A549 (cell line): ENCODE measurements around the gene FASTK. TPM values are rescaled to one million over a fixed set of nuclear protein-coding genes. Genes with fewer than 3 reads are reported as not detected.

Experiments used
- ATAC-seq, 2 experiments: fragments of 200-7000 bp in 1 of 2; fragments of >200 bp in 1 of 2; cut with Nextera tagmentation in 1 of 2; cut with Tn5 transposase in 1 of 2; 3 replicates each; pipeline versions ENCODE4 v1.8.0 to v1.9.1; 2018 to 2020; ENCODE audit warnings: mild to moderate bottlenecking in 1 of 2, moderate library complexity in 1 of 2
- CTCF ChIA-PET: fragments of 300-600 bp; sonication (Branson Sonifier 250); formaldehyde crosslinking; extraction: SDS; loops from one replicate; lab custom pipeline; 2021; ENCODE audit warnings: antibody characterized with exemption, inconsistent platforms; lab: Yijun Ruan, JAX
- POLR2A ChIA-PET: fragments of 350-600 bp; formaldehyde crosslinking; extraction: SDS; loops from one replicate; lab custom pipeline; 2021; ENCODE audit warnings: antibody characterized with exemption, inconsistent platforms; lab: Yijun Ruan, JAX
- DNase-seq, 2 experiments: peaks; one replicate each; pipeline versions ENCODE4 v3.0.0 to v3.0.0-alpha.2; 2011 to 2016; ENCODE audit warnings: low read depth in 1 of 2, low spot score in 1 of 2
- FAIRE-seq: peaks from 2 replicates; lab custom pipeline; 2011; peaks lifted over from hg19 to GRCh38; lab: Jason Lieb, UNC
- H3K27ac ChIP-seq, 2 experiments: fragments of >200 bp; sonication (Bioruptor Twin); formaldehyde crosslinking; 3 replicates each; pipeline ENCODE4 v1.5.1; 2016 to 2017
- H3K4me1 ChIP-seq: fragments of >200 bp; sonication (Bioruptor Twin); formaldehyde crosslinking; 3 replicates; pipeline ENCODE4 v1.6.1; 2016
- H3K4me2 ChIP-seq: fragments of >200 bp; sonication (Bioruptor Twin); formaldehyde crosslinking; 3 replicates; pipeline ENCODE4 v1.6.1; 2016
- H3K4me3 ChIP-seq: fragments of >200 bp; sonication (Bioruptor Twin); formaldehyde crosslinking; 3 replicates; pipeline ENCODE4 v1.5.1; 2016
- H3K9me3 ChIP-seq: fragments of >200 bp; sonication (Bioruptor Twin); formaldehyde crosslinking; 3 replicates; pipeline ENCODE4 v1.6.1; 2016
- ATOH8 ChIP-seq: fragments of 250-450 bp; sonication (Bioruptor Pico); IDR thresholded peaks from 2 replicates; pipeline ENCODE4 v1.5.0; 2020; ENCODE audit warnings: low read depth, mild to moderate bottlenecking, moderate library complexity
- CTCF ChIP-seq: fragments of >200 bp; sonication (Bioruptor Twin); formaldehyde crosslinking; IDR thresholded peaks from 3 replicates; pipeline ENCODE4 v1.5.1; 2016
- E2F6 ChIP-seq: IDR thresholded peaks from 2 replicates; pipeline ENCODE4 v1.6.1; 2012; ENCODE audit warnings: low read depth, borderline replicate concordance
- FOXS1 ChIP-seq: fragments of 250-450 bp; sonication (Bioruptor Pico); IDR thresholded peaks from 2 replicates; pipeline ENCODE4 v1.5.0; 2020; ENCODE audit warnings: mild to moderate bottlenecking, moderate library complexity
- HDAC2 ChIP-seq: fragments of 200-600 bp; sonication (generic); IDR thresholded peaks from 2 replicates; pipeline ENCODE4 v1.6.1; 2016
- HMGXB4 ChIP-seq: fragments of 250-450 bp; sonication (Bioruptor Pico); IDR thresholded peaks from 2 replicates; pipeline ENCODE4 v1.5.0; 2021; ENCODE audit warnings: mild to moderate bottlenecking, moderate library complexity, borderline replicate concordance
- HOXB5 ChIP-seq: fragments of 250-450 bp; sonication (Bioruptor Pico); IDR thresholded peaks from 2 replicates; pipeline ENCODE4 v1.5.0; 2020; ENCODE audit warnings: mild to moderate bottlenecking, moderate library complexity
- JUN ChIP-seq, 2 experiments: fragments of >200 bp; sonication (Bioruptor Twin); formaldehyde crosslinking; IDR thresholded peaks; 2 replicates in 1 of 2; 3 replicates in 1 of 2; pipeline ENCODE4 v1.6.1; 2016 to 2017
- KDM5A ChIP-seq: fragments of 200-600 bp; sonication (generic); IDR thresholded peaks from 2 replicates; pipeline ENCODE4 v1.6.1; 2016; ENCODE audit warnings: antibody characterized with exemption, mild to moderate bottlenecking
- NPAS2 ChIP-seq: fragments of 250-450 bp; sonication (Bioruptor Pico); IDR thresholded peaks from 2 replicates; pipeline ENCODE4 v1.8.0; 2022; ENCODE audit warnings: mild to moderate bottlenecking, moderate library complexity, borderline replicate concordance
- NR3C1 ChIP-seq: fragments of >200 bp; sonication (Bioruptor Twin); formaldehyde crosslinking; IDR thresholded peaks from 3 replicates; pipeline ENCODE4 v1.6.1; 2017
- PHF8 ChIP-seq: fragments of 200-600 bp; sonication (generic); IDR thresholded peaks from 2 replicates; pipeline ENCODE4 v1.6.1; 2016; ENCODE audit warnings: low read depth, mild to moderate bottlenecking, antibody characterized with exemption, moderate library complexity, borderline replicate concordance
- POLR2AphosphoS2 ChIP-seq: conservative IDR thresholded peaks from 2 replicates; pipeline ENCODE4 v1.6.1; 2012; ENCODE audit warnings: low read length, improper control_type of control experiment, inconsistent platforms
- RAD21 ChIP-seq, 2 experiments: fragments of >200 bp in 1 of 2; sonication (Bioruptor Twin) in 1 of 2; formaldehyde crosslinking in 1 of 2; IDR thresholded peaks in 1 of 2; conservative IDR thresholded peaks in 1 of 2; 2 replicates in 1 of 2; 3 replicates in 1 of 2; pipeline ENCODE4 v1.6.1; 2012 to 2018; ENCODE audit warnings: inconsistent platforms in 1 of 2
- RCOR1 ChIP-seq: fragments of 150-350 bp; IDR thresholded peaks from 2 replicates; pipeline ENCODE4 v1.6.1; 2014; ENCODE audit warnings: antibody characterized with exemption, low read length, low read depth
- SREBF2 ChIP-seq: fragments of 450-650 bp; IDR thresholded peaks from 2 replicates; pipeline ENCODE4 v1.6.1; 2014; ENCODE audit warnings: mild to moderate bottlenecking, moderate library complexity
- WGBS: methylation state at CpG from one replicate; pipeline ENCODE4 v1.1.6; 2017; ENCODE audit errors: missing lambda C conversion rate; 5-methylcytosine and 5-hydroxymethylcytosine counted together
- polyA plus RNA-seq, 4 experiments: library from polyadenylated mRNA; depleted of rRNA in 3 of 4; stranded (reverse); fragments of >200 nt; fragmentation: RNase III in 1 of 4; extraction: RNeasy Plus Mini Kit Qiagen cat#74134 plus additional on column Dnase treatment in 1 of 4; gene quantifications; 2 replicates in 3 of 4; 3 replicates in 1 of 4; pipeline ENCODE4 v1.2.3, GENCODE V29; 2011 to 2017

FASTK gene
- polyA plus RNA-seq, 2 of the 4 experiments (the other 2 are of a cell fraction), result 38.5 to 72.4 TPM

GRCh38 chr7:151091988-151092387, 11.4 kb upstream of the FASTK start (continued):
- TF ChIP-seq CTCF (no peak), E2F6 (no peak), HMGXB4 (CRISPR knock-in tag) (no peak), HOXB5 (no peak), SREBF2 (no peak)

- no peak overlapping the region for H3K4me2 ChIP-seq
- 54% methylated on average over 6 of the region's 6 CpGs for WGBS
- POLR2A ChIA-PET, result no interaction called here
- DNase-seq (peak; percentile 56 to 69), ATAC-seq (peak in 1 of 2 experiments; percentile 59; a peak in 3 of 6 replicates), FAIRE-seq (no peak)
- TF ChIP-seq NR3C1, result no peak
- no peak for TF ChIP-seq SREBF2
- no peak for TF ChIP-seq E2F6
- TF ChIP-seq CTCF, result peak; percentile 46
- TF ChIP-seq FOXS1, result no peak
- TF ChIP-seq RAD21 (conservative IDR thresholded peaks at IDR 0.05 in 1 of 2, IDR thresholded peaks at IDR 0.05 in 1 of 2), result 0 out of 5 replicates have a peak, but pooled peaks of 1 of the 2 experiments have one; percentile 26
- no peak for TF ChIP-seq NPAS2 (CRISPR knock-in tag)
- TF ChIP-seq ATOH8 (CRISPR knock-in tag), result no peak
- peaks cover 36% of the 10 kb centered on the region for H3K4me1 ChIP-seq
- H3K27ac ChIP-seq, result no peak overlapping the region
- no peak overlapping the region for H3K4me3 ChIP-seq
- no peaks in the 10 kb centered on the region for H3K9me3 ChIP-seq
- CTCF ChIA-PET, result interaction anchor here (0.7 to 27.1 kb wide), 13 partner anchors 16 to 134 kb away, joined by 3 to 412 read pairs (median 4); partner anchors contain the start of genes ABCB8 and SLC4A2
Measured at GRCh38 chr7:151091431-151091830, 10.8 kb upstream of the FASTK start.

- Histone ChIP-seq H3K4me3 (no peak overlapping the region), H3K9me3 (no peaks in the 10 kb centered on the region), H3K27ac (no peak overlapping the region), H3K4me1 (peaks cover 33% of the 10 kb centered on the region), H3K4me2 (no peak overlapping the region)
- no peak for FAIRE-seq
- WGBS, result 92% methylated on average over 7 of the region's 7 CpGs
- TF ChIP-seq NPAS2 (CRISPR knock-in tag) (no peak), POLR2AphosphoS2 (no peak), KDM5A (no peak), RCOR1 (no peak), JUN (IDR thresholded peaks at IDR 0.05) (no peak), HDAC2 (no peak), PHF8 (no peak)
- no peak for DNase-seq
- POLR2A ChIA-PET, result no interaction called here
- CTCF ChIA-PET, result interaction anchor here (1.3 to 27.1 kb wide), 11 partner anchors 16 to 134 kb away, joined by 3 to 412 read pairs (median 4); partner anchors contain the start of genes ABCB8 and SLC4A2
- ATAC-seq, result no peak
Measured at GRCh38 chr7:151091003-151091402, 10.4 kb upstream of the FASTK start.
